GM18526 (cell line): ENCODE results near the gene HEG1.

Source experiments
- POLR2A ChIP-seq: IDR thresholded peaks from 3 replicates; pipeline ENCODE4 v1.6.1; 2011; ENCODE audit not compliant: insufficient read length; ENCODE audit errors: extremely low read depth

HEG1 gene

GRCh38 chr3:124967964-124968363 is 87.8 kb downstream of the HEG1 start:
- no peak for TF ChIP-seq POLR2A

GRCh38 chr3:124966521-124967445 is 89.0 kb downstream of the HEG1 start:
- no peak for TF ChIP-seq POLR2A

GRCh38 chr3:124965413-124965812 is 90.4 kb downstream of the HEG1 start:
- no peak for TF ChIP-seq POLR2A

GRCh38 chr3:124964387-124964786 is 91.4 kb downstream of the HEG1 start:
- no peak for TF ChIP-seq POLR2A

- no peak for TF ChIP-seq POLR2A
These were observed 92.0 kb downstream of the HEG1 start for GRCh38 chr3:124963755-124964154.

- no peak for TF ChIP-seq POLR2A
These were observed 93.3 kb downstream of the HEG1 start for GRCh38 chr3:124962403-124962940.

- TF ChIP-seq POLR2A: no peak
These were observed 95.1 kb downstream of the HEG1 start for GRCh38 chr3:124960698-124961097.

- no peak for TF ChIP-seq POLR2A
These were observed 95.7 kb downstream of the HEG1 start for GRCh38 chr3:124960105-124960504.

GRCh38 chr3:124952282-124952855 is 103.4 kb downstream of the HEG1 start:
- no peak for TF ChIP-seq POLR2A

GRCh38 chr3:124951511-124952281 is 104.1 kb downstream of the HEG1 start:
- TF ChIP-seq POLR2A: no peak

- TF ChIP-seq POLR2A: no peak
These were observed 105.8 kb downstream of the HEG1 start for GRCh38 chr3:124950026-124950425.

GRCh38 chr3:124942613-124943012 is 113.2 kb downstream of the HEG1 start:
- no peak for TF ChIP-seq POLR2A

- TF ChIP-seq POLR2A: no peak
These were observed 114.0 kb downstream of the HEG1 start for GRCh38 chr3:124941771-124942170.

GRCh38 chr3:124939661-124940060 is 116.1 kb downstream of the HEG1 start:
- no peak for TF ChIP-seq POLR2A

- no peak for TF ChIP-seq POLR2A
These were observed 116.9 kb downstream of the HEG1 start for GRCh38 chr3:124938896-124939295.
